HG02610 (cell line): ENCODE data around the gene STAM.

Source experiments
- ATAC-seq: cut with Tn5 transposase; IDR thresholded peaks from one replicate; pipeline ENCODE4 v1.9.1; 2021; ENCODE audit warnings: mild to moderate bottlenecking, moderate library complexity; ENCODE audit not compliant: unreplicated experiment

Gene STAM

GRCh38 chr10:17673471-17674061 lies 29.6 kb downstream of the STAM start:
- no peak for ATAC-seq

GRCh38 chr10:17674566-17674965 lies 30.6 kb downstream of the STAM start:
- ATAC-seq = no peak

DNA sequence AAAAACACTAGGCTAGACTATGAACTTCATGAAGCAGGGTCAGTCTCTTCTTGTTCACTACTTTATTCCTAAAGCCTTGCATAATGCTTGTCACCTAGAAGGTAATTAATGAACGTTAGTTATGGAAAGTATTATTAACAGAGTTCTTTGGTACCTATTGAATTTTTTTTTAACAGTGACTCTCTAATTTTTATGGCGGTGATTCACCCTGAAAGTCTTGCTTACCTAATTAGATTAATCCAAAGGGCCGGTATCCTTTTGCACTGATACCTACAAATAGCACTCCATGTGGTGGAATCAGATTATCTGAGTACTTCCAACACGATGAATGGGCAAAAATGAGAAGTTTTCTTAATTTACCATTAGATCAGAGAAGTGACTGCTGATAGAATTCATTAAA lies 31.7 kb downstream of the STAM start:
- ATAC-seq = no peak

- ATAC-seq = no peak
Observed at GRCh38 chr10:17676919-17677318, 33.0 kb downstream of the STAM start.

GRCh38 chr10:17682236-17682946 lies 38.4 kb downstream of the STAM start:
- no peak for ATAC-seq

- ATAC-seq = no peak
Observed at GRCh38 chr10:17683541-17683940, 39.6 kb downstream of the STAM start.

- no peak for ATAC-seq
Observed at GRCh38 chr10:17684537-17684936, 40.6 kb downstream of the STAM start.

- ATAC-seq = peak; percentile 88
Observed at GRCh38 chr10:17685233-17685840, 41.4 kb downstream of the STAM start.

DNA sequence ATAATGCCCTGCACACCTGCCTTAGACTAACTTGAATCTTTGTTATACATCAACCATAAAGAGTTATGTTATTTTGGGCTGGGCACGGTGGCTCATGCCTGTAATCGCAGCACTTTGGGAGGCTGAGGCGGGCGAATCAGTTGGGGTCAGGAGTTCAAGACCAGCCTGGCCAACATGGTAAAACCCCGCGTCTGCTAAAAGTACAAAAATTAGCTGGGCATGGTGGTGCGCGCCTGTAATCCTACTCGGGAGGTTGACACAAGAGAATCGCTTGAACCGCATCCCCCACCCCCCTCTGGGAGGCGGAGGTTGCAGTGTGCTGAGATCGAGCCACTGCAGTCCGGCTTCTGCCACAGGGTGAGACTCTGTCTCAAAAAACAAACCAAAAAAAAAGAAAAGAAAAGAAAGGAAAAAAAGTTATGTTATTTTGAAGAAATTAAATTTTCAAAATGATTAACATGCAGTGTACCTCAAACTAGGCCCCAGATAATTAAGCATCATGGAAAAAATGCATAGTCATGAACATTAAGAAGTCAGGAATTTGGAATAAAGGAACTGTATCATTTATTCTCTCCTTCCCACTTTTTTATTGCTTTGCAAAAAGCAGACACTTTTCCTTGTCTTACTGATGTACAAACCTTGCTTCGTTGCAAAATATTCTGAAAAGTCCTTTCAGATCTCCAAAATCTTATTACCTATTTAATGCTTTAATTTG lies 43.3 kb downstream of the STAM start:
- no peak for ATAC-seq

DNA sequence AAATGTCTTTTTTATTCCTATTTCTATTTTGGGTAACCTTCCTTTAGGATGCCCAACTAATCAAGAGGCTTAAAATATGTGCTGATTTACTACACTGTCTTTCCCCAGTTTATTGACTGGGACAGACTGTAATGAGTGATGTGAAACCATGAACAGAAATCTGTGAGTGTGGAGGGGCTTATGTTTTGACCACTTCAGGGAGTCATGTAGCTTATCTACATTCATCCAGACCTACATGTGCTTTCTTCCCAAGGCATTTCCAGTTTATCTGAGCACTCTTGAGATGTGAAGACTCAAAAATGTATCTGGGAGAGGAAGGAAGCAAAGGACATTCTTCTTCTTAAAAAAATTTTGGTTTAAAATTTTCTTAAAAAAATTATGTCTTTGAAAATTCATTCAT lies 45.2 kb downstream of the STAM start:
- ATAC-seq = no peak

DNA sequence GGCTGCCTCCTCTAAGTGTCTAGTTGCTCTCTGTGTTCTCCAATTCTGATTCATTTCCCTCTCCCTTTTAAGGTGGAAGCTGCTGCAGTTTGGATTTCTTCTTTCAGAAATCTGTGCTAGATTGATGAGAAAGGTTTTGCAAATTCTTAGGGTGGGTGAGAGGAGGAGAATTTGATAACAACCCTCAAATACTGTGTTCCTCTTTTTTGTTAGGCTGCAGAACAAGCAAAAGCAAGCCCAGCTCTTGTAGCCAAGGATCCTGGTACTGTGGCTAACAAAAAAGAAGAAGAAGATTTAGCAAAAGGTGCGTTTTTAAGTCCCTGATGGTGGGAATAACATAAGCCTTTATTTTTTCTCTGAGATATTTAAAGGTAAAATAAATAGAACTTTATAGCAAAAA lies 49.1 kb downstream of the STAM start:
- no peak for ATAC-seq

- no peak for ATAC-seq
Observed at GRCh38 chr10:17698696-17699095, 54.7 kb downstream of the STAM start.

- ATAC-seq = no peak
Observed at GRCh38 chr10:17701301-17701700, 57.4 kb downstream of the STAM start.

DNA sequence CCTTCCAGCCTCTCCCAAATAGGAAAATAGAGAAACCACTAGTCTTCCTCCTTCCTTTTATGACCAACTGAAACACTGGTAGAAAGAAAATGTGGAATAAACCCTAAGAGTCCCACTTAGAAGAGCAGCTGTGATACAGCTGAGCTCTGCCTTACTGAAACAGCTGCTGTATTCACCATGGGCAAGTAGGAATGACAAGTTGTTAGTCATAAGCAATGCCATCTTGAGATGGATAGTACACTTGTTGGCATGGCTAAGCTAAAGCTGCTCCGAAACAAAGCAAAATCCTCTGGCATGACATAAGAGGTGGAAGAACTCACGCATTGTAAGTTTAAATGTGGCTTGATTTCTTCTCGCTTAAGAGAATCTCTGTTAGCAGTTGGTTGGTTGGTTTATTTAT lies 59.8 kb downstream of the STAM start:
- ATAC-seq = no peak

DNA sequence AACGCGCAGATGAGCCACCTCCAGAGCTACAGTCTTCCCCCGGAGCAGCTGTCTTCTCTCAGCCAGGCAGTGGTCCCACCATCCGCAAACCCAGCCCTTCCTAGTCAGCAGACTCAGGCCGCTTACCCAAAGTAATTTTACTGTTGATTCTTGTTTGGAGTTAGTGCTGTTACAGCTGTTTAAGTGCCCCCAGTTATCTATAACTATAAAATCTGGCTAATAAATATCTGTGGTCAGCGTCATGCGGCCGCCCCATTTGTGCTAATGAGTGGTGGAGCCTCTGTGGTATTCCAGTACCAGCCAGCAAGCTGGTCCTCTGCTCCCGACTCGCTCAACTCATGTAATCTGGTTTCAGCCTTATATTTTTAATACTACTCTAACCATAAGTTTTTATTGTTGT lies 64.9 kb downstream of the STAM start:
- ATAC-seq = no peak

DNA sequence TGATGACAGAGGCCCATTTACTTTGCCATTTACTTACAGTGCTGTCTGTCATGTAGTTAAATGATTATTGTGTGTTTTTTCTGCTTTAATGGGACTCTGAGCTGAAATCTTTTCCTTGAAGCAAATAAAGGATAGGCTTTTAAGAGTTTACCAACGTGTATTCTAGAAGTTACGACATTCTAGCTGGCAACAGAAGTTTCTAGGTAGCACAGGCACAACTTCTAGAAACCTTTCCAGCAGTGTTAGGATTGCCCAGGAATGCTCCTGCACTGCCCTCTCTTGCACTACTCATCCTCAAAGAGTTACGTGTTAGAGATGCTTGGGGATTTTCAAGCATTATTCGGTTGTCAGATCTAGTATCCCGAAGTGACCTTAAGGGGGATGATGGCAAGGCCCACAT lies 65.5 kb downstream of the STAM start:
- ATAC-seq = no peak

- ATAC-seq = no peak
Observed at GRCh38 chr10:17710181-17710580, 66.2 kb downstream of the STAM start.

- ATAC-seq = no peak
Observed at GRCh38 chr10:17712053-17712452, 68.1 kb downstream of the STAM start.

DNA sequence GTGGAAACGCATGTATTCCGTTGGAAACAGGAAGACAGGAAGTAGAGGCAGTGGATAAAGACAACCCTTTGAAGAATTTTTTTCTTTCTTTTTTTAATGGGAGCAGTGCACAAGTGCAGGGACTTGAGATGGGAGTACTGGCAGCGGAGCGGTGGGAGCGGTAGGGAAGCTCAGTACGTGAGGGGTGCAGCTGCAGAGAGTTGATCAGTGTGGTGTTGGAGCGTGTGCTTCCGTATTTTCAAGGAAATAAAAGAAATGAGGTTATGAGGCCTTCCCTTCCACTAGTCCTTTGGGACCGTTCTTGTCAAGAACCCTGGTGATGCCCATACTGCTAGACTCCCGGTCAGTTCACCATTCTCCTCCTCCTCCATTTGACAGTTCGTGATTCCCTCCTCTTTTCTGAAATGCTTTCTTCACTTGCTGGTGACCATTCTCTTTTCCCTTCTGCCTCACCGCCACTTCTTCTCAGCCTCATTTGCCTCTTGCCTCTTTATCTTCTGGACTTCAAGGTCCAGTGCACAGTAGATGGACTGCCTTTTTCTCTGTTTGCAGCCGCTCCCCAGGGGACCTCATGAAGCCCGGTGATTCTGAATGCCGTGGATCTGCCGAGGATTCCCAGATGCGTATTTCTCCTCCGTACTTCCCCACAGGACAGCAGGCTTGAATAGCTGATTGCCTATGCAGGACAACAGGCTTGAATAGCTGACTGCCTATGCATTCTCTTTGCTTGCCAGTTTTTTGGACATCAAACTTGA lies 68.9 kb downstream of the STAM start:
- ATAC-seq = no peak

DNA sequence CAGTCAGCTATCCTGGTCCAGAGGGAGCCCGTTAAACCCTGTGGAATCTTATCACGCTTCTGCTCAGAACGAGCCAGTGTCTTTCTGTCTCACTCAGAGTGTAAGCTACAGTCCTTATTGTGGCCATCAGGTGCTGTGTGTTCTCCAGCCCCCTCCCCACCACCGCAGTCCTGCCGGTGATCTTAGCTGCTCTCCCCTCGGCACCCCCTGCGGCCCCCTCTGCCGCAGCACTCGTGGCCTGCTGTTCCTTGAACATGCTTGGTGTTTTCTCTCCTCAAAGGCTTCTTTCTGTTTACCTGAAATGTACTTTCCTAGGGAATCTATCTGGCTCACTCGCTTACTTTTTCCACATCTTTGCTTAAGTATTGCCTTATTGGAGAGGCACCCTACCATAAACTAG lies 69.8 kb downstream of the STAM start:
- no peak for ATAC-seq

DNA sequence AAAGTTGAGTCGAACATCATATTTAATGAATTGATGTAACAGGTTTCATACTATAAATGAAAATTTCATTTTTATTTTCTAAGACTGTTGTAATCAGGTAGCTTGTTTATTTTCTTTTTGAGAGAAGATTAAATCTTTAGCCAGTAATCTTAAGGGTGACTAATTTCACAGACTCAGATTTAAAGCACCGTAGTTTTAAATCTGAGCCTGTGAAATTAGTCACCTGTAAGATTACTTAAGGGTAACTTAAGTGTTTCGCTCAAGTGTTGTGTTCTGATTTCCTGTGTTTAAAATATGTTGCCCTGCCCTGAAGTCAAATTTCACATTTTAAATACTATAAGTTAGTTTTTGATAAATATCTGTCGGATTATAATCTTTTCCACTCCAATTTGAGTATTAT lies 72.2 kb downstream of the STAM start:
- no peak for ATAC-seq
